Cerebellar nuclear complex (tissue), 1 donor: ENCODE measurements around the gene FADS1.

Source experiments
- DNase-seq, 2 experiments: peaks; one replicate each; lab custom pipeline; 2025; lab: John Stamatoyannopoulos, UW

FADS1 gene

DNA sequence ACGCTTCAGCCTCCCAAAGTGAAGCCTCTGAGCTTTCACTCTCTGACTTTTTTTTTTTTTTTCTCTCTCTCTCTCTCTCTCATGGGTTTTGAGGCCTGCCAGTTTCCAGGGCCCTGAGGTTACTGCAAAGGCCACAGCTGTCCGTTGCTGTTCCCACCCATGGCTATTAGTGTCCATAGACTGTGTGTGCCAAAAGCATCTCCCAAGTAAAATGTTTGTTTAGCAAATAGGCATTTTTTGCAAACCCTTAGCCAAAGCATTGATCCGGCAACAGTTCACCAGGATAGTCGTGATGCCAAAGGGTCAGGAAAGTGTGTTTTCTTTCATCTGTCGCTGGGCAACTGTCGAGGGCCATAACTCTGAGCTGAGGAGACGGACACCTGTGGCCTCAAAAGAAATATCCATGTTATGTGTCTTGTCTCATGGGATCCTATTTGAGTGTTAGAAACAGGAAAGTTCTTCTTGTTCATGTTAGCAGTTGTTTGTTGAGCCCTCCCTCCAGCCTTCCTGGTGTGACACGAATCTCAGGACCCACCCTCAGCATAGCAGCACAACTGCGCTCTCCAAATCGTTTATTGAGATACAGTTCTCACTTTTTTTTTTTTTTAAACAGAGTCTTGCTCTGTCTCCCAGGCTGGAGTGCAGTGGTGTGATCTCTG, 29.7 kb upstream of the FADS1 start:
- DNase-seq, result no peak

GRCh38 chr11:61844909-61845565, 28.2 kb upstream of the FADS1 start:
- DNase-seq, result no peak

GRCh38 chr11:61842528-61842820, 25.7 kb upstream of the FADS1 start:
- no peak for DNase-seq

- no peak for DNase-seq
Measured at GRCh38 chr11:61841636-61842527, 25.1 kb upstream of the FADS1 start.

DNA sequence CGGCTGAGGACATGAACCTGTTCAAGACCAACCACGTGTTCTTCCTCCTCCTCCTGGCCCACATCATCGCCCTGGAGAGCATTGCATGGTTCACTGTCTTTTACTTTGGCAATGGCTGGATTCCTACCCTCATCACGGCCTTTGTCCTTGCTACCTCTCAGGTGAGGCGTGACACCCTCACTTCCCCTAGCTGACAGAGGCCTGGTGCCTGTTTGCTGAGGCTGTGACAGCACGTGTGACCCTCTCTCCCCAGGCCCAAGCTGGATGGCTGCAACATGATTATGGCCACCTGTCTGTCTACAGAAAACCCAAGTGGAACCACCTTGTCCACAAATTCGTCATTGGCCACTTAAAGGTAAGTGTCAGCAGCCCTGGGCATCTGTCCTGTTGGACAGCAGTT, 23.6 kb upstream of the FADS1 start:
- DNase-seq, result no peak

DNA sequence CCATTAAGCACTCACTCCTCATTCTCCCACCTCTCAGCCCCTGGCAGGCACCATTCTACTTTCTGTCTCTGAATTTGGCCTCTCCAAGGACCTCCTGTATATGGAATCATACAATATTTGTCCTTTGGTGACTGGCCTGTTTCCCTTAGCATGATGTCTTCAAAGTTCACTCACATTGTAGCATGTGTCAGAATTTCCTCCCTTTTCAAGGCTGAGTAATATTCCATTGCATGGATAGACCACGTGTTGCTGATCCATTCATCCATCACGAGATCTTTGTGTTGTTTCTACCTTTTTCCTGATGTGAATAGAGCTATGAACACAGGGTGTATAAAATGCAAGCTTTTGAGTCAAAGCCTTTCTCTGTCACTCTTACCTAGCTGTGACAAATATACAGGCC, 22.9 kb upstream of the FADS1 start:
- DNase-seq, result no peak

DNA sequence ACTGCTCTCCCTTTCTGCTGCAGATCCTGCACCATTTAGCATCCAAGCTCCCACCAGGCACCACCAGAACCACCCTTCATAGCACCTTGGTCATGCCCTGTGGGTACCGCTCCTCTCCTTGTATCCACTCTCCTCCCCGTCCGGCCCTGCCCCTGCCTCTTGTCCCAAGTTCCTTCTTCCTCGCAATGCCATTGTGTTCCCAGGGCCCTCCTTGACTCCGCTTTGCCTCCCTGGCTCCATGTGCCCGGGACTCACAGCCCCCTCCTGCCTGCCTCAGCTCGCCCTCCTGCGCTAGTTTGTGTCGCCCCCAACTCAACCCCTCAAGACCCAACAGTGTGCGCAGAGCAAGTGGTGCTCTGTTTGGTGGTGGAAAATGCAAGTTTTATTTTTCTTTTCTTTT, 22.1 kb upstream of the FADS1 start:
- no peak for DNase-seq

- no peak for DNase-seq
Measured at GRCh38 chr11:61838501-61838900, 21.7 kb upstream of the FADS1 start.

DNA sequence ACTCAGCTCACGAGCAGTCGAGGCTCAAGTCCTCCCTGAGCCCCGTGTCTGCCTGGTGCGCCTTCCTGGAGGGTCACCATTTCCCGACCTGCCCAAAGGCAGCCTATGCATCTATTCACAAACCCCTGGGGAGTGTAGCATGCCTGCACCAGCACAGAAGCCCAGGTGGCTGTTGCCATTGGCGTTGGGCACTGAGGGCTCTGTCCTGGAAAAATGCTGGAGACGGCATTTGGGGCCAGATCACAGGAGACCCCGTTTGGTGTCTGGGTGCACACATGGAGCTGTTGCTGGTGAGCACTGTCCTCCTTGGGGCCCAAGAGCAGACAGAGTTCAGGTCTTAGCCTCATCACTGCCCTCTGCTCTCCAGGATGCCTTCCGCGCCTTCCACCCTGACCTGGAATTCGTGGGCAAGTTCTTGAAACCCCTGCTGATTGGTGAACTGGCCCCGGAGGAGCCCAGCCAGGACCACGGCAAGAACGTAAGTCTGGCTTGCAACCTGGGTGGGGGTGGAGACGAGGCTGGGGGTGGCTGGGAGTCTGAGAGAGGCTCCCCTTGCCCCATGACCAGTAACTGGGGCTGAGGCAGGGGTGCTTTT, 20.7 kb upstream of the FADS1 start:
- DNase-seq, result no peak

- no peak for DNase-seq
Measured at GRCh38 chr11:61836193-61836592, 19.4 kb upstream of the FADS1 start.

DNA sequence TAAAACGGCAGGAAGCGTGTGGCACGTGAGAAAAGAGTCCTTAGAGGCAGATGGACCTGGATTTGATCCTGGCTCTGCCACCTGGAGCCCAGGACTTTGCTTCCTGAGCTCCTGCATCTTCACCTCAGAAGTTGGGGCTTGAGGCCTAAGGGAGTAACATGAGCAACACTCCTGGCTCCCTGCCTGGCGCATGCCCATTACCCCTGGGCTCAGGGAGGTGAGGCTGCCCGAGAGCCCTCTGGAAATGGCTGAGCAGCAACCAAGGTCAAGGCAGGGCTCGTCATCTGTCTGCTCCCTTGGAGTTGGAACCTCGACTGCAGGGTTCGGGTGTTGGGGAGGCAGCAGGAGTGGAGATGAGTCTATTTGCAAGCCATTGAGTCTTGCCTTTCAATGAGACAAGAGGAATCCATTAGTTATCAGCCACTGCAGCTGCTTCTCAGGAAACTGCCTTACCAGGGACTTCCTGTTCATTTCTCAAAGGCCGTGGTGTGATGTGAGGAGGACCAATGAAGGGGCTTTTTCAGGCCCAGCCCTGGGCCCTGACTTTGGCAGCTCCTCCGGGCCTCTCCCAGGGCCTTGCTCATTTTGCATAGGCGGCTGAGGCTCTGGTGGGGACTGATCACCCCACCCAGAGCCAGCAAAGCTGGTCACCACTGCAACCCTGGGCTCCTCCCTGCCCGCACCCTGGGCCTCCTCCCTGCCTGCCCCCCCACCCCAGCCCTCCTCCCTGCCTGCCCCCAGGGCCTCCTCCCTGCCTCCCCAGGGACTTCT, 17.7 kb upstream of the FADS1 start:
- DNase-seq, result no peak

GRCh38 chr11:61833926-61834277, 17.1 kb upstream of the FADS1 start:
- DNase-seq, result no peak

DNA sequence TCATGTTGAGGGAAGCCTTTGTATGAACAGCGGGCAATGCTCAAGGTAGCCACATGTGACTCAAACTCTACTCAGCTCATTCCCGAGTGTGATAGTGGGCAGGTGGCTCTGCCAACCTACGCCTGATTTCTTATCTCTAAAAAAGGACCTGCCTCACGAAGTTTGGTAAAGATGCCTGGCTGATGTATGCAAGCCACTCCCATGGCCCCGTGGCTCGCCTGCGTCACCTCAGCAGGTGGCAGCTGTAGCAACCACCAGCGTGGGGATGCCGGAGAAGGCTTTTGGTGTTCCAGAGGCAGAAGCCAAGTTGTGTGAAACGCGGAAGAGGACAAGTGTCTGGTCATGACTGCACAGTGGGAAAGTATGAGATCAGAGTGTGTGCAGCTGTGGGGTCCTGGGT, 16.7 kb upstream of the FADS1 start:
- DNase-seq, result no peak

GRCh38 chr11:61832754-61833153, 16.0 kb upstream of the FADS1 start:
- no peak for DNase-seq

DNA sequence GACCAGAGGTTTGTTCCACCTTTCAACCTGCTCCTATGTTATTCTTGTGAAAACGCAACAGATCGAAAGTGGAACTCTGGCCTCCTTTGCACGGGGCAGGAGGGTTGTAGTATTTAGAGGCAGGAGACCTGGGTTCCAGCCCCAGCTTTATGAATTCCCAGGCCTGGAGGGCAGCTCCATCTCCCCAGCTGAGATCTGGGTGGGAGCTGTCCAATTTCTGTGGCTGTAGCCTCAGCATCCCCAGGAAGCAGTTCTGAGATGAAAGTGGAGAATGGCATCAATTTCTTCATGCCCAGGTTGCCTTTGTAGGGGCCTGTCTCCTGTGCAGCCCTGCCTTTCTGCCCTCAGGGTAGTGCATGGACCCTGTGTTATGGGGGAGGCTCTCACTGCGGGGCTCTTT, 15.4 kb upstream of the FADS1 start:
- DNase-seq, result no peak

DNA sequence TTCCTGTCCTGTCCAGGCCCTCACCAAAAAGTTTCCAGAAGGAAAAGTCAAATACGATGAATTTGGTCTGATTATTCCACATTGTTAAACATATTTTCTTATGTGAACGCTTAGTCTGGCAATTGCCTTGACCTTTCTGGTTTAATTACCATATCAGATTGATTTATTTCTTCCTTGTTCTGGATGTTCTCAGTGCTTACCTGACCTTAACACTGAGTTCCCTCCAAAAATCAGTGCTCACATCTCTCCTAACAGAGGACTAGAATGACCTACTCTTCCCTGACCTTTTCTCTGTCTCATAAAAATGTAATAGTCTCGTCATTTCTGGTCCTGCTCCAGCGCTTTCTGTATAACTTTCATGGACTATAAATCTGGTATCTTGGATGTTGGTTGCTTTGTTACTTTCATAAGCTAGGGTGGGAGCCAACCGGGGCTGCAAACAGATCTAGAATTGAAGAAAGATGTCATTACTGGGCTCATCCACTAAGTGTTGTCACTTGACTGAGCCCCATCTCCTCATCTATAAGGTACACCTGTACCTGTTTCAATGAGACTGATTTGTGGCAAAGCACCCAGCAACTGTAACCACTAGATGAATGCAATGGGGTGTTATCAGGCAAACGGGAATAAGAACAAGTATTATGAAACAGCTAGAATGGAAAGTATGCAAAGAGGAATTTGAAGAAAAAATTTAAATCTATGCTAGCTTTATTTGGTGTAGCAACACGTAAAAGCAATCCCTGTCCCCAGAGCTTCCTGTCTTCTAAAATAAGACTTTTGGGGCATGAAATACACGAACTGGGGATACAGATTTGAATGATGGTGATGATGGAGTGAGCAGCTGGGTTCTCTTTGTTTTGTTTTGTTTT, 13.7 kb upstream of the FADS1 start:
- DNase-seq, result no peak

GRCh38 chr11:61829806-61830205, 13.0 kb upstream of the FADS1 start:
- no peak for DNase-seq

DNA sequence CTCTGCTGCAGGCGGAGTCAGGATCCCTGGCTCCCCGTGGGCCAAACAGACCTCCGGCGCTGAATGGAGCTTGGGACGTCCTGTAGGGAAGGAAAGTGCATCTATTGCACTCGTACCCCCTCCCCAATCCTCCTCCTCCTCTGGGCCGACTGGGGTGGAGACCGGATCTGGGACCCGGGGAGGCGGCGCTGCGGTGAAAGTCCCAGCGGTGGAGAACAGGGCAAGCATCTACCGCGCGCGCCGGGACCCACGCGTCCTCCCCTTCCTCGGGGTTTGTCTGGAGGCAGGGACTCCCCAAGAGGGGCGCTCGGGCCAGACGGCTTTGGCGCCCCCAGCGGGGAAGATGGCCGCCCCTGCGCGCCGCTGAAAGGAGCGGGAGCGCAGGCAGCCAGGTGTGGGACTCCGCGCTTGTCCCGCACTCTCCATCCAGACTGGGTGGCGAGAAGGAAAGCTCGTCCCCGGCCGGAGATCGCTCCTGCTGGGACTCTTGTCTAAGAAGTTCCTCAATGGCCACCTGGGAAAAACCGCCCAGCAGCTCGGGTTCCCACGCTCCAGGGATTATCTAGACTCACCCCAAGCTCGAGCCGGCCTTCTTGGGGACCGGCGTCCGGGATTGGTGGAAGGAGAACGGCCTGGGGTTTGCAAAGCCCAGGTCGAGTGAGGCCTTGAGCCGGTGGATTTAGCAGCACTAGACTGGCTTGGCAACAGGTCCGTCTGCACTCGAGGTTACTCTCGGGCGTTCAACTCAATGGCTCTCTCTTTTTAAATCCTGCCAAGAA, 12.0 kb upstream of the FADS1 start:
- DNase-seq, result no peak

DNA sequence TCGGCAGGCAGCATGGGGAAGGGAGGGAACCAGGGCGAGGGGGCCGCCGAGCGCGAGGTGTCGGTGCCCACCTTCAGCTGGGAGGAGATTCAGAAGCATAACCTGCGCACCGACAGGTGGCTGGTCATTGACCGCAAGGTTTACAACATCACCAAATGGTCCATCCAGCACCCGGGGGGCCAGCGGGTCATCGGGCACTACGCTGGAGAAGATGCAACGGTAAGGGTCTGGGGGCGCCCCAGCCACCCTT, 11.5 kb upstream of the FADS1 start:
- no peak for DNase-seq

DNA sequence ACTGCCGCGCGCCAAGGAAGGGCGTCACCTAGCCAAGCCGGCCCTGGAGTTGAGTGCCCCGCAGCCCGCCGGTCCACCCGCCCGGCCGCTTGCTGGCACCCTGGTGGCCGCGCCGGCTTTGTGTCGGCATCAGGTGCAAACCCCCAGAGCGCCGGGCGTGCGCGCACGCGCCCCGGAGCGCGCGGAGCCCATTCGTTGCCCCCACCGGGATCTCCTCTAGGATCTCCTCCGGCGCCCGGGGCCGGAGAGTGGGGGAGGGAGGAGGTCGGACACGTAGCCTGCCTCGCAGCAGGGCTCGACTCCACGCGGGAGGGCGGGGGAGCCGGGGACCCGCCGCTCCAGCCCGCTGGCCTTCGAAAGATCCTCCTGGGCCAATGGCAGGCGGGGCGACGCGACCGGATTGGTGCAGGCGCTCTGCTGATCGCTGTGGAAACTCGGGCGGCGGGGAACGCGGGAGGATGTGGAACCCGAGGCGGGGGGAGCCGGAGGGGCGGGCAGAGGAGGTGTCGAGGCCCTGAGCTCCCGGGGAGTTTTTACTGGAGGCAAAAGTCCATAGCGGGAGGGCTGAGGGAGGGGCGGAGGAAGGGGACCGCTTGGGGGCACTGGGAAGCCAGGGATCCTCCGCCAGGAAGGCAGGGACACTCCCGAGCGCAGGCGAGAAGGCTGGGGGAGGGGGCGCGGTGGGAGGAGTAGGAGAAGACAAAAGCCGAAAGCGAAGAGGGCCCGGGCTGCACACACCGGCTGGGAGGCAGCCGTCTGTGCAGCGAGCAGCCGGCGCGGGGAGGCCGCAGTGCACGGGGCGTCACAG, 11.0 kb upstream of the FADS1 start, which contains the start of gene FADS2:
FADS2 (plus strand) TSS at position 730 of the 808 bp plus-strand sequence. CDS start 91 bp downstream, outside the sequence.
- DNase-seq, result peak in 1 of 2 experiments; percentile 56
